Loucy (cell line): ENCODE results near the gene KDM5C.

ENCODE experiments used
- H2AFZ ChIP-seq: fragments of 200-600 bp; sonication (generic); 2 replicates; pipeline ENCODE4 v1.6.0; 2016; ENCODE audit warnings: antibody characterized with exemption, mild to moderate bottlenecking, low read length, moderate library complexity
- H3F3A ChIP-seq: fragments of 200-600 bp; 2 replicates; pipeline ENCODE4 v1.6.0; 2016; ENCODE audit warnings: antibody characterized with exemption, low read depth, mild to moderate bottlenecking
- H3K27me3 ChIP-seq: fragments of 200-600 bp; sonication (generic); 2 replicates; pipeline ENCODE4 v1.6.1; 2014; ENCODE audit warnings: low read length, mild to moderate bottlenecking; ENCODE audit not compliant: insufficient read depth, poor library complexity, severe bottlenecking
- H3K36me3 ChIP-seq: fragments of 200-600 bp; sonication (generic); 2 replicates; pipeline ENCODE4 v1.6.1; 2016; ENCODE audit warnings: low read length; ENCODE audit not compliant: insufficient read depth
- H3K4me1 ChIP-seq: fragments of 200-600 bp; sonication (generic); 2 replicates; pipeline ENCODE4 v1.5.1; 2014; ENCODE audit warnings: low read length, mild to moderate bottlenecking; ENCODE audit not compliant: insufficient read depth, poor library complexity, severe bottlenecking
- H3K4me2 ChIP-seq: fragments of 200-600 bp; sonication (generic); 2 replicates; pipeline ENCODE4 v1.6.0; 2014; ENCODE audit warnings: antibody characterized with exemption, low read length, low read depth, mild to moderate bottlenecking; ENCODE audit not compliant: poor library complexity, severe bottlenecking
- H3K4me3 ChIP-seq: fragments of 200-600 bp; sonication (generic); 2 replicates; pipeline ENCODE4 v1.5.1; 2014; ENCODE audit warnings: low read length, mild to moderate bottlenecking, mixed read lengths; ENCODE audit not compliant: poor library complexity, severe bottlenecking
- H3K79me2 ChIP-seq: fragments of 200-600 bp; sonication (generic); 2 replicates; pipeline ENCODE4 v1.6.1; 2014; ENCODE audit warnings: low read length; ENCODE audit not compliant: insufficient read depth
- H3K9ac ChIP-seq: fragments of 200-600 bp; sonication (generic); 2 replicates; pipeline ENCODE4 v1.6.0; 2014; ENCODE audit warnings: mild to moderate bottlenecking, low read depth, low read length, moderate library complexity; ENCODE audit not compliant: poor library complexity, severe bottlenecking
- H3K9me2 ChIP-seq: fragments of 200-600 bp; sonication (generic); replicated peaks from 2 replicates; pipeline ENCODE4 v1.6.1; 2016; ENCODE audit warnings: low read depth, low read length, mixed read lengths
- H3K9me3 ChIP-seq: fragments of 200-600 bp; sonication (generic); 2 replicates; pipeline ENCODE4 v1.6.1; 2014; ENCODE audit warnings: mild to moderate bottlenecking, antibody characterized with exemption, low read length, low read depth; ENCODE audit not compliant: insufficient read depth
- H4K20me1 ChIP-seq: fragments of 200-600 bp; sonication (generic); 2 replicates; pipeline ENCODE4 v1.6.0; 2014; ENCODE audit warnings: antibody characterized with exemption, low read length, mild to moderate bottlenecking; ENCODE audit not compliant: insufficient read depth, poor library complexity, severe bottlenecking
- EZH2phosphoT487 ChIP-seq: fragments of 200-600 bp; IDR thresholded peaks from 2 replicates; pipeline ENCODE4 v1.6.1; 2018; ENCODE audit warnings: antibody characterized with exemption, mild to moderate bottlenecking, moderate library complexity, borderline replicate concordance
- TF ChIP-seq, protein P1 (sequence below): fragments of 200-600 bp; sonication (generic); conservative IDR thresholded peaks from 2 replicates; pipeline ENCODE4 v1.5.1; 2014; ENCODE audit warnings: mild to moderate bottlenecking, antibody characterized with exemption, low read length

The KDM5C gene

DNA sequence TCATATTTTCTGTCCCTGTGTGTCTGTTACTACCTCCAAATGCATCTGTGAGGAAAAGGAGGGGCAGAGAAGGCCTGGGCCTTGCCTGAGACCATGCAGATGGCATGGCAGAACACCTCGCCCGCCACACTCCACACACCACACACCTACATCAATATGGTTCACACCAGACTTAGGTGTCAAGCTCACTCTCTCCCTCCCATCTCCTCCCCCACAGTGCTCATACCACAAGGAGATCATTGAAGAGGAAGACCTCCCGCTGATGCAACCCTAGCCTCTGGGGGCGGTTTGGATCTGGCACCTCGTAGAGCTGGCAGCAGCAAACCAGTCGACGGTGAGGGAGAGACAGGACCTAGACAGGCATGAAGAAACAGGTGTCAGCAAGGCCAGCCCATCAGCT lies 16.6 kb upstream of the KDM5C start:
- no peaks in the 10 kb centered on the region for H3K79me2 ChIP-seq
- no peak overlapping the region for H3K4me2 ChIP-seq
- H3K27me3 ChIP-seq = no peaks in the 10 kb centered on the region
- no peaks in the 10 kb centered on the region for H4K20me1 ChIP-seq
- no peaks in the 10 kb centered on the region for H3K9me2 ChIP-seq
- no peaks in the 10 kb centered on the region for H3K36me3 ChIP-seq
- H3K9ac ChIP-seq = no peak overlapping the region
- H3K4me1 ChIP-seq = no peaks in the 10 kb centered on the region
- no peak for TF ChIP-seq EZH2phosphoT487
- TF ChIP-seq, protein P1, sequence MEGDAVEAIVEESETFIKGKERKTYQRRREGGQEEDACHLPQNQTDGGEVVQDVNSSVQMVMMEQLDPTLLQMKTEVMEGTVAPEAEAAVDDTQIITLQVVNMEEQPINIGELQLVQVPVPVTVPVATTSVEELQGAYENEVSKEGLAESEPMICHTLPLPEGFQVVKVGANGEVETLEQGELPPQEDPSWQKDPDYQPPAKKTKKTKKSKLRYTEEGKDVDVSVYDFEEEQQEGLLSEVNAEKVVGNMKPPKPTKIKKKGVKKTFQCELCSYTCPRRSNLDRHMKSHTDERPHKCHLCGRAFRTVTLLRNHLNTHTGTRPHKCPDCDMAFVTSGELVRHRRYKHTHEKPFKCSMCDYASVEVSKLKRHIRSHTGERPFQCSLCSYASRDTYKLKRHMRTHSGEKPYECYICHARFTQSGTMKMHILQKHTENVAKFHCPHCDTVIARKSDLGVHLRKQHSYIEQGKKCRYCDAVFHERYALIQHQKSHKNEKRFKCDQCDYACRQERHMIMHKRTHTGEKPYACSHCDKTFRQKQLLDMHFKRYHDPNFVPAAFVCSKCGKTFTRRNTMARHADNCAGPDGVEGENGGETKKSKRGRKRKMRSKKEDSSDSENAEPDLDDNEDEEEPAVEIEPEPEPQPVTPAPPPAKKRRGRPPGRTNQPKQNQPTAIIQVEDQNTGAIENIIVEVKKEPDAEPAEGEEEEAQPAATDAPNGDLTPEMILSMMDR = no peak
- H3F3A ChIP-seq = no peaks in the 10 kb centered on the region
- H3K4me3 ChIP-seq = no peak overlapping the region
- no peak overlapping the region for H2AFZ ChIP-seq
- no peaks in the 10 kb centered on the region for H3K9me3 ChIP-seq

DNA sequence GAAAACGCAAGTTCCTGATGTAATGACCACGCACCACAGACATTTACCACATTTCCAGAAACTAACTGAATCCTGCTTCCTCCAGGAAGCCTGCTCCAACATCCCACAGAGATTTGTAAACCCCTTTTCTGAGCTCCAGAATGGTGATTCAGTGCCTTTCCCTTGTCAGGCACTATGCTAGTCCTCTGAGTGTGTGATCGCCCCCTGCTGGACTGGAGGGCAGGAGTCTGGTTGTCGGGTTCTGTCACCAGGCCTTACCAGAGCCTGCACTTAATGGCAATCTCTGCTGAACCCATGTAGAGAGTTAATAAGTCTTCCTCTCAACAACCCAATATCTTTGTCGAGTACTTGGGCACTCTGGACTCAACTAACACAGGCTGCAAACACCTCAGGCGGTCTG lies 14.5 kb upstream of the KDM5C start:
- no peaks in the 10 kb centered on the region for H3K9me3 ChIP-seq
- no peaks in the 10 kb centered on the region for H3K79me2 ChIP-seq
- no peaks in the 10 kb centered on the region for H3F3A ChIP-seq
- H3K27me3 ChIP-seq = no peaks in the 10 kb centered on the region
- no peaks in the 10 kb centered on the region for H3K9me2 ChIP-seq
- H3K4me3 ChIP-seq = no peak overlapping the region
- H2AFZ ChIP-seq = peak overlapping the region; percentile 74
- H3K9ac ChIP-seq = no peak overlapping the region
- no peaks in the 10 kb centered on the region for H3K4me1 ChIP-seq
- H3K36me3 ChIP-seq = no peaks in the 10 kb centered on the region
- no peaks in the 10 kb centered on the region for H4K20me1 ChIP-seq
- no peak overlapping the region for H3K4me2 ChIP-seq
- TF ChIP-seq EZH2phosphoT487 = no peak
- TF ChIP-seq, protein P1 = peak; percentile 66

DNA sequence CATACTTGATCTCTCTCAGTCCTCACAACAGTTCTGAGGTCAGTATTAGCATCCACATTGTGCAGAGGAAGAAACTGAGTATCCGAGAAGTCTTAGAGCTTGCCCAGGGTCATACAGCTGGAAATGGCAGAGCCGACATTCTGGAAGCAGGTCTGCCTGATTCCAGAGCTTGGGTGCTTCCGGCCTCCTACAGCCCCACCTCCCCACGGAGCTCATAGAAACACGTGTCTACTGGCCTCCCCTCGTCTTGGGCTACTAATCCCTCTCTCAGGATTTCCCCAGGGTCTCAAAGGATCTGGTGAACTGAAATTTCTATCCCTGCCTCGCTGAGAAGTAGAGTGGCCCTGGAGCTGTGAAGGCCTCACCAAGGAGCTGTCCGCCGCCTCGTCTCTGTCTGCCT lies 12.0 kb upstream of the KDM5C start:
- H3K36me3 ChIP-seq = no peaks in the 10 kb centered on the region
- H3K4me3 ChIP-seq = no peak overlapping the region
- no peak overlapping the region for H3K9ac ChIP-seq
- H3K9me2 ChIP-seq = no peaks in the 10 kb centered on the region
- H3F3A ChIP-seq = no peaks in the 10 kb centered on the region
- H3K4me2 ChIP-seq = no peak overlapping the region
- H3K9me3 ChIP-seq = no peaks in the 10 kb centered on the region
- no peaks in the 10 kb centered on the region for H3K4me1 ChIP-seq
- no peaks in the 10 kb centered on the region for H3K27me3 ChIP-seq
- no peaks in the 10 kb centered on the region for H4K20me1 ChIP-seq
- TF ChIP-seq, protein P1 = no peak
- no peak for TF ChIP-seq EZH2phosphoT487
- H3K79me2 ChIP-seq = no peaks in the 10 kb centered on the region
- H2AFZ ChIP-seq = no peak overlapping the region
